ENCODE data around the gene THEMIS.
"Not testable (repeated sequence)": the region's sequence is repeated elsewhere in the genome, so short reads cannot be mapped to it uniquely, and the experiment has no call there.

Gene THEMIS

DNA sequence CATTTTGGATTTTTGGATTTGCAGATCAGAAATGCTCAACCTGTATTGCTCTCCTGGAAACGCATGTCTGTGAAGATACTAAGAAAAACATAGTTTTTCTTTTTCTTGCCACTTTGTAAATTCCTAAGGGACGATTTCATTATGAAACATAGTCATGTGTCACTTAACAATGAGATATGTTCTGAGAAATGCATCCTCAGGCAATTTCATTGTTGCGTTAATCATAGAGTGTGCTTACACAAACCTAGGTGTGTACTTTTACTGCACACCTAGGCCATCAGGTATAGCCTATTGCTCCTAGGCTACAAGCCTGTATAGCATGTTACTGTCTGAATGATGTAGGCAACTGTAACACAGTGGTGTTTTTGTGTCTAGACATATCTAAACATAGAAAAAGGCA, 13.4 kb upstream of the THEMIS start:
- in situ Hi-C loops (cut with HindIII; ENCODE audit: low sequenced_read_pairs), result no loop called here

DNA sequence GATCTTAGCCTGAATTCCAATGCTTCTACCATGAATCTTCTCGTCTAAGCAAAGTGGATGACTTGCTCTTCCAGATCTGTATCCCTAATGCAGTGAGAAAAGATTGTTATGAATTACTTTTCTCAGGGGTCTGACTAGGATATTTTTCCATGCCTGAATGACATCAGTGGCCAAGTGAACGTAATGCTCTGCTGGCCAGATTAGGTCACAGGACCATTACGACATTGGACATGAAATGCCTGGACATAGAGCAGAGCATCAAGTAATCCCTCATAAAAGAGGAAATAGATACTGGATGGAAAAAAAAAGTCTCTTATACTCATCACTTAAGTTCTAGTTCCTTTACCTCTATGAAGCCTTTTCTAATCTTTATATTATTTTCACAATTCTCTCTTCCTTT, 12.1 kb upstream of the THEMIS start:
- in situ Hi-C loops (cut with HindIII; ENCODE audit: low sequenced_read_pairs), result no loop called here

DNA sequence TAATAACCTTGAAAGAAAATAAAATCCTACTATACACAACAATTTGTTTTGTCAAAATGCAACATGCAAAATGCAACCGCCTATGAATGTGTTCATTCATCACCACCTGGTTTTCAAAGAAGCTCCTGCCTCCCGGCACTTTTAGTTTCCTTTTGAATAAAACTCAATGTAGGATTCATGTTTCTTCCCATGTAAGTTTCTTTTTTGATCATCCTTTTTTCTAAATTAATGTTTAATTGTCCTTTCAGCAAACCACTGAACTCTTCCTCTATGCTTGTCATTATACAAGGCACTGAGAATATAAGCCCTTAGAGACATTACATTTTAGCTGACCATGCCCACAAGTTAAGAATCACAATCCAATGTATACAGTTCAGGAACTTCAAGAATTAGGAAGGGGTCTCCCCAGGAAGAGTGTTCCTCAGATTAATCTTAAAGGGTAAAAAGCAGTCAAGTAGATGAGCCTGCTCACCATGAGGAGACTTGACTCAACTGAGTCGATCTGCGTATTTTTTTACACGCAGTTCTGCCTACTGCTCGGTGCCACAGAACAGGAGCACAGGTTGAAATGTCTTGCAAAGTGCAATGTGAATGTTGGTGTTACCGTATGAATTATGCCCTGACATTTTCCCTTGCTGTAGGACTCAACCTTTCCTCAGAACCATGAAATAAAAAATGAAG, 7.2 kb upstream of the THEMIS start:
- in situ Hi-C loops (cut with HindIII; ENCODE audit: low sequenced_read_pairs), result loop anchor here (5.0 kb wide), 1 partner anchor 36 kb away; no protein-coding TSS in a partner anchor

DNA sequence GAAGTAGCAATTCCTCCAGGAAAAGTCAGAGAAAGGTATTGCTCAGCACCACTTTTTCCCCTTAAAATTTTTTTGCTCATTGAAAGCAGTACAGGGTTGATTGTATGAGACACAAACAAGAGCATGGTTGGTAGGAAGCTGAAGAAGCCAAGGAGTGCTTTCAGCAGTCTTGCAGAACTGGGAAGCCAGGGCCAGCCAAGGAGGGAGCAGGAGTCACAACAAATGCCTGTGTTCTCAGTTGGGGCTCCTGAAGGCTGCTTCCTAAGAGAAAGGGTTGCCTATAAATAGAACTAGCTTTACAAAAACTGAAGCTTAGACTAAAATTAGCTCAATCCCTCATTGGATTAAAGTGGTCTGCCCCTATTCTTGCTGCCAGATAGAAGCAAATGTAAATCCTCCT, 3.3 kb upstream of the THEMIS start:
- in situ Hi-C loops (cut with HindIII; ENCODE audit: low sequenced_read_pairs), result no loop called here

DNA sequence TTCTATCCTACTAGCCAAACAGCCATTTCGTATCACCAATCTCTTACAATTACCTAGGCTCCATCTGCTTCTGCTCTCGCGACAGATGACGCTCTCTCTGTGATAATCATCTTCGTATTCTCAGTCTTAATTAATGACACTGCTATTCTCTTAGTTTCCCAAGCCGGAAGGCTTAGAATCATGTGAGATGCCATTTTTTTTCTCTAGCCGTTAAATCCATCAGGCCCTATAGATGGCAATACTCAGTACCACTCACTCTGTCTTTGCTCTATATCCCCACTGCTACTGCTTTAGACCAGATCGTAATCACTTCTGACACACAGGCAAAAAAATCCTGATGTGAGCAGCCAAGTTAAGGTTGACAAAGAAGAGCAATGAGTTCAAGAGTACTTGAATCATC, 2.1 kb upstream of the THEMIS start:
- in situ Hi-C loops (cut with HindIII; ENCODE audit: low sequenced_read_pairs), result no loop called here

DNA sequence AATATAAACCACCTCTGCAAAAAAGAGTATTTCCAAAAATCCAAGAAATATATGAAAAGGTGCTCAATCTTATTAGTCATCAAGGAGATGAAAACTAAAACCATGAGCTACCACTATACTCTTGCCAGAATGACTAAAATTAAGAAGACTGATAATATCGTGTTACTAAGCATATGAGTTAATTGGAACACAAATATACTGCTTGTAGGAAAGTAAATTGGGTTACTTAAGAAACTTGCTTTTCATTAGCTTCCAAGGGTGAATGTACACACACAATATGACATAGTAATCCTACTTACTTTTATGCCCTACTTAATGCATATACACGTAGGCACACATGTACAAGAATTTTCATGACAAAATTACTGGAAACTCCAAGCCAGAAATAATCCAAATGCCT, 3.4 kb downstream of the THEMIS start:
- in situ Hi-C loops (cut with HindIII; ENCODE audit: low sequenced_read_pairs), result no loop called here

DNA sequence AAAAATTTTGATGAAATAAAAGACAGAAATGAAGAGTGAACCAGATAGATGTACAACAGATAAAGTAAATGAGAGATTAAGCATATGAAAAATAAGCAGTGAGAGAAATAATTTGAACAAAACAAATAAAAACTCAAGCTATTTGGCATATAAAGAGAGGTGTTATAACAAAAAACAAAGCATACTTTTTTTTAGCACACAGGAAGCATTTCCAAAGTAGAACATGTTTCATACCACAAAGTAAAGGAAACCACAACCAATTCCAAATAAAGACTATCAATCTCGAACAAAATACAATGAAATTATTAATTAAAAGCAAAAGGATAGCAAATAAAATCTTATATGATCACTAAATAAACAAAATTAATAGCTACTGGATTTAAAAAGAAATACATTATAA, 6.8 kb downstream of the THEMIS start:
- in situ Hi-C loops (cut with HindIII; ENCODE audit: low sequenced_read_pairs), result no loop called here

DNA sequence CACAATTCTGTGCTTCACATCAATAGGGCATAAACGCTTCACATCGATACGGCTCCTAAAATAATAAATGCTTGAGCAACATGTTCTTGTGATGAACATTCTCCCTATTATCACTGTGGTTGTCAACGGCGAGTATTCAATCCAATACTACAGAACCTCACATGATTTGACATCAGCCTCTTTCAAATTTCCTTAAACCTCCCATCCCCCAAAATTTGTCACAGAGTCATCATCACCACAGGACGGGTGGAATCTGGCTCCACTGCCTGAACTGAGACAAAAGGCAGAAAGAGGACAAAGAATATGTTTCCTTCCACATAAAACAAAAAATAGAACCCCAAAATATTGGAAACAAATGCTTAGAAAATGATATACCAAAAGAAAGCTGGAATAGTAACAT, 7.3 kb downstream of the THEMIS start:
- in situ Hi-C loops (cut with HindIII; ENCODE audit: low sequenced_read_pairs), result no loop called here

DNA sequence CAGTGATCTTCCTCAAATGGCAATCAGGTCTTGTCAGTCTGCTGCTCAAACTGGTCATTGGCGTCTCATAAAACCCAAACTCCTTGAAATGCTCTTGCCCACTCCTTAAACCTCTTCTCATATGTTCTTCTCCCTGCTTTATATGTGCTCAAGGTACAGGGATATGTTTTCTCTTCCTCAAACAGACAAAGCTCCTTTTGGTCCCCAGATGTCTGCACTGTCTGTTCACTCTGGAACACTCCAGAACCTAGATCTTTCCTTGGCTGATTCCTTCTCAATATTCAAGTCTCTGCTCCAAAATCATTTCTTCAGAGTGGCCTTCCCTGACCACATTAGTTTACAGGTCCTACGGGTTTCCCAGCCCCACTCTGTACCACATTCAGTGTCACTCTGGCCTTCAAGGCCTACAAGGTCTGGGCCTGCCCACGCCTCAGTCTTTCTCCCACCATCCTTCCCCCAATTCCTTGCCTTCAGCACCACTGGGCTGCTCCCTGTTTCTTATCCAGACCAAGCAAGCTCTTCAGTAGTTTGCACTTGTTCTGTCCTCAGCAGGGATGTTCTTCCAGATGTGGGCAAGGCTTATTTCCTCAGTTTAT, 9.0 kb downstream of the THEMIS start:
- in situ Hi-C loops (cut with HindIII; ENCODE audit: low sequenced_read_pairs), result no loop called here

DNA sequence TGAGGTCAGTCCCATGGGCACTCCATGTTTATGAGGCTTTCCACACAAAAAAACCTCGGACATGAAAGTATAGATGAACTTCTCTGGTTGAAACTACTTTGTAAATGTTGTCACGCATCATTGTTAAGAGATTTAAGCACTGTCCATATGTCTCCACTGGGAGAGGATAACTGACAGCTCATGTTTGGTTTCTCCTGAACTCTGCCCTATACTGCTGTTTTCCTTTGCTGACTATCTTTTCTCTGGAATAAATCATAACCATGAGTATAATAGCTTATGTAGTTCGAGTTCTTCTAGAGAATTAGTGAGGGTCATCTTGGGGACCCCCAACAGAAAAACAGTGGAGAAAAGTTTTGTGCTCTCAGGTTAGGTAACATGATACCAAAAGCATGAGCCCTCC, 14.3 kb downstream of the THEMIS start:
- in situ Hi-C loops (cut with HindIII; ENCODE audit: low sequenced_read_pairs), result no loop called here

DNA sequence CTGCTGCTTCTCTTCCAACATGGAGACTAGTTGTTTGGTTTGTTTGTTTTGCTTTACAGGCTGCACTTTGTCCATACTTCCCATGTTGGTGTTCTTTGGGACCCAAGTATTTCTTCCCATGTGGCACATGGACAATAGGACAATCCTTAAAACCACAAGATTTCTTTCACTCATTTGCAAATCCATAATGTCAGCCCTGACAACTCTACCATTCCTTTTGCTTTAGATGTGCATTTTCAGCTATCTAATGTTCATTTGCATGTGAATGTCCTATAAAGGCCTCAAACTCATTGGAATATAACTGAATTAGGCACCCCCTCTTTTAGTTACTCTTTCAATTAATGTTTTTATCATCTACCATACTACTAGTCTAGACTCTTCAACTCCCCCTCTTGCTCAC, 16.7 kb downstream of the THEMIS start:
- in situ Hi-C loops (cut with HindIII; ENCODE audit: low sequenced_read_pairs), result no loop called here

DNA sequence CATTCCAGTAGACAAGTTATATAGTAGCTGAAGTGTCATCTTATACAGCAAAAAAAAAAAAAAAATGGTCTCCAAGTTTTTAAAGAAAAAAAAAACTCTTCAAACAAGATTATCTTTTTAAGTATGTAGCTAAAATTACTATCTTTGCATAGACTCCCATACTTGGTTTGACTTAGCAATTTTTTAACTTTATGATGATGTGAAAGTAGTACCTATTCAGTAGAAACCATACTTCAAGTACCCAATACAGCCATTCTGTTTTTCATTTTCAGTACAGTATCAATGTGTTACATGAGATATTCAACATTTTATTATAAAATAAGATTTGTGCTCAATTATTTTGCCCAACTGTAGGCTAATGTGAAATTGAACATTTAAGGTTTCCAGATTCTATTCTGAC, 18.9 kb downstream of the THEMIS start:
- in situ Hi-C loops (cut with HindIII; ENCODE audit: low sequenced_read_pairs), result not testable (repeated sequence)

DNA sequence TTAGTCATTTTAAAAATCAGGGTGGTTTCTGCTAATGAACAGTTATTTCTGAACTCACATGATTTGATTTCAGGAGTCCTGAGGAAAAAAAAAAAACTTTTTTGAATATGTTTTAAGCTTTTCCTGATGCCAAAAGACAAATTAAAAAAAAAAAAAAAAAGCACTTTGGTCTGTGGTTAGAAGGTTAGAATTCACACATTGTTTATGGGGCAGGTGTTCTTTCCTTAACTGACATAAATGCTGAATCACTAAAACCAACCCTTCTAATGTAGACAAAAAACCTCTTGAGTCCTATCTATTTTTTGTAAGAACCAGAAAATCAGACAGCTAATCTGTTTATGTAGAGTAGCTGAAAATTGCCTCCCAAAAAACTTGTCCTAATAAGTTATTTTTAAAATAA, 20.4 kb downstream of the THEMIS start:
- in situ Hi-C loops (cut with HindIII; ENCODE audit: low sequenced_read_pairs), result no loop called here

DNA sequence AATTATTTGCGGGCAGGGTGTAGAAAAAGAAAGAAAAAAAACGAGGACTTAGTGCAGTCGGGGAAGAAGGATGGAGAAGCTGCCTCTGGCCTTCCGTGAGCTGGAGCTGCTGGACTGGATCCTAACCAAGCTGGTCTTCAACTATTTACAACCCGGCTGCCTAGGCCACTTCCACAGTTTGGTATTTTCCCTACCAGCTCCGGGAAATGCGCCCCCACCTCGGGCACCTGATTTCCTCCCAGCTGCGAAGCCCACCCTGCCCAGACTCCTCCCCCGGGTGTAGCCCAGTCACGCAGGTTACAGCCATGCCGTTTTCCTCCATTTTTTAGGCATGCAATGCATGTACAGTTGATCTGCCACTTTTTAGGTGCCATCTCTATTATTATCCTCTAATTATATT, 21.2 kb downstream of the THEMIS start:
- in situ Hi-C loops (cut with HindIII; ENCODE audit: low sequenced_read_pairs), result no loop called here

DNA sequence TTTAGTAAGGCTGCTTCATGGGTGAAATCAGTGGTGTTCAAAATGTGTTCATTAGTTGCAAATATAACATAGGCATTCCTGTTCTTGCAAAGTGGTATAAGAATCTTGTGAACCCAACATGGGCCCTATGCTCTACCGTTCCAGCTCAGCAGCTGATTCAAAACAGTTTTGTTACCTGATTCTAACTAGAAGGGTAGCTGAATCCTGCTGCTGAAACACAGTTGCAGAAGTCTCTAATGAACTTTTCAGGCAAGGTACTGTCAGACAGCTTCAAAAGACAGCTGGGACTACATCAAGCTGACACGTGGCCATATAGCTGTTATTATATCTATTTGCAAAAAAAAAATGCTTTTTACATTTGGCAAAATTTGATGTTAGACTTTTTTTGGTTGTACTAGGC, 22.7 kb downstream of the THEMIS start:
- in situ Hi-C loops (cut with HindIII; ENCODE audit: low sequenced_read_pairs), result no loop called here

DNA sequence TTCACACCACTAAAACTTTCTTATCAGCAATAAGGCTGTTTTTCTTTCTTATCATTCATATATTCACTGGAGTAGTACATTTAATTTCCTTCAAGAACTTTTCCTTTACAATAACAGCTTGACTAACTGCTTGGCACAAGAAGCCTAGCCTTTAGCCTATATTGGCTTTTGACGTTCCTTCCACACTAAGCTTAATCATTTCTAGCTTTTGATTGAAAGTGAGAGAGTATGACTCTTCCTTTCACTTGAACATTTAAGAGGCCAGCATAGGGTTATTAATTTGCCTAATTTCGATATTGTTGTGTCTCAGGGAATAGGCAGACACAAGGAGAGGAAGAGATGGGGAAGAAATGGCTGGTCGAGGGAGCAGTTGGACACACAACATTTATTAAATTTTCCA, 23.6 kb downstream of the THEMIS start:
- in situ Hi-C loops (cut with HindIII; ENCODE audit: low sequenced_read_pairs), result no loop called here

DNA sequence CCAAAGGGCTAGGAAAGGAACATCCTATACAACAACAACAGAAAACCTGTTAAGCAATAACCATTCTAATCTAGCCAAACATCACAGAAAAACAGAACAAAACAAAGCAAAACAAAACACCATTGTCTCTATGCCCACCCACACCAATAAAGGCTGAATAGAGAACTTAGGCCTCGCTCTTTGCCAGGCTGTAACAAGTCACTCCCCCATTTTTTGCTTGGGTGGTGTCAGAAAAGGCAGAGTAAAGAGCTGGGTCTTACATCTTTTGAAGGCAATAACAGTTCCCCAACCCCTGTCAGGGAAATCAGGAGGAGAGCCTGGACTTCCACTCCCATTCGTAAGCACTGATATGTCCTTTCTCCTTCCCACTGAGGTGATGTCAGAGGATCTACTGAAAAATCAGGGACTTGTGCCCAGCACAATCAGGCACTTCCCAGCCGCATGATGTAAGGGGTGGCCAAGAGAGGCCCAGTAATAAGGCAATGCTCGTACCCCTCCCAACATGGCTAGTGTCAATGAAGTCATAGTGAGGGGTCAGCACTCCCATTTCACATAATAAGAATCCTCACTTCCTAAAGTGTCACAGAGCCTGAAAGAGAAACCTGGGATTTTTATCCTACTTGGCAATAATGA, 31.0 kb downstream of the THEMIS start:
- in situ Hi-C loops (cut with HindIII; ENCODE audit: low sequenced_read_pairs), result loop anchor here (5.0 to 25.0 kb wide), 3 partner anchors 37 to 867 kb away; no protein-coding TSS in a partner anchor

DNA sequence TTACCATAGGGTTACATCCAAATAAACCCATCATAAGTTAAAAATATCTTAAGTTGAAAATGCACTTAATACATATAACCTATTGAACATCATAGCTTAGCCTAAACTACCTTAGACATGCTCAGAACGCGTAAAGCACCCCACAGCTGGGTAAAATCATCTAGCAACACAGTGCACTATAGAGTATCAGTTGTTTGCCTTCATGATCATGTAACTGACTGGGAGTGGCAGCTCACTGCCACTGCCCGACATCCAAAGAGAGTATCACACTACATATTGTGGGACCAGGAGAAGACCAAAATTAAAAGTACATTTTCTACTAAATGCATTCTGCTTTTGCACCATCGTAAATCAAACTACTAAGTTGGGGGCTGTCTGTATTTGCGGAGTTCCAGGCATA, 31.7 kb downstream of the THEMIS start:
- in situ Hi-C loops (cut with HindIII; ENCODE audit: low sequenced_read_pairs), result loop anchor here (25.0 kb wide), 2 partner anchors 468 to 868 kb away; no protein-coding TSS in a partner anchor

DNA sequence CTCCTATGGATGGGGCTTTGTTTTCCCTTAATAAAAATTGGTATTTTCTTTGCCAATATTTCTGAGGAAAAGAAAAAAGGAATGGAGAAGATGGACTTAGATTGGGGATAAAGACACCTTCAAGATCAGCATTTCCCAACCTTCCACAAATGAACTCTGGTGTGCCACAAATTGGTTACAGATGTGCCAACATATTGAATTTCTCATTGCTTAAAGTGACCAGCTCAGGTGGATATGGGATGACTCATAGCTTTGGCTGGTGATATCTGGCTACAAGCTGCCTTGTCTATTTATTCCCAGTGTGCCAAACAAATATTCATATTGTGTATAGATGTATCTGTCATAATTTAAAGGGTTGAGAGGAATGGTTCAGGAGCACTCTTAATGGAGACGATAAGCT, 32.5 kb downstream of the THEMIS start:
- in situ Hi-C loops (cut with HindIII; ENCODE audit: low sequenced_read_pairs), result loop anchor here (25.0 kb wide), 2 partner anchors 469 to 869 kb away; no protein-coding TSS in a partner anchor

DNA sequence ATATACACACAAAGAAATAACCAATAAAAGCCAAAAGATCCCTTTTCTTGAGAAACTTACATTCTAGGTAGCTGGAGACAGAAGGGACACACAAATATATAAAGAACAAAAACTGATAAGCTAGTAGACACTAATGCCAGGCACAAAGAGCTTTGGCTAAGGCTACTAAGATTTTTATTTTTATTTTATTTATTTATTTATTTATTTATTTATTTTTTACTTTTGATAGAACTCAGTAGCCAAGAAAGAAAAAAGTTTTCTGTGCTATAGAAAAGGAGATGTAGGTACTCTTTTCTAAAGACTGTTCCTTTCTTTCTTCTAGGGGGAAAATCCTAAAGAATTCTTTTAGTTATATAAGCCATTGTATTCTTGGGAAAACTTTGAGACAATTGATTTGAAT, 34.1 kb downstream of the THEMIS start:
- in situ Hi-C loops (cut with HindIII; ENCODE audit: low sequenced_read_pairs), result loop anchor here (25.0 kb wide), 2 partner anchors 471 to 871 kb away; no protein-coding TSS in a partner anchor

DNA sequence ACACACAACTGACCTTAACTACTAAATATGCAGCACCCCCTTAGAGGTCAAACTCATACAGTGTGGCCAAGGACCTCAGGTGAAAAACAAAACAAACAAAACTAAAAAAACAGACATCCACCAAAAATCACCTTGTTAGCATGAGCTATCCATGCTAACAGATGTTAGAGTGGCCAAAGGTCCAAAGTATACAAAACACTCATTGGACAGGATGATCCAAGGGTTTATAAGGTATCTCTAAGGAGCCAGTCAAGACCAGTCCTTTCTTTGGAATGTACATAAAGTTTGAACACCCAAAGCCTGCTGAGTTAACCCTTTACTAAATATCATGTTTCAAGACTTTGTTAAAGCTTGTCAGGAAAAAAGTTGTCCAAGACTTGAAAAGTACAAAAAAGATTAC, 35.8 kb downstream of the THEMIS start:
- in situ Hi-C loops (cut with HindIII; ENCODE audit: low sequenced_read_pairs), result loop anchor here (25.0 kb wide), 2 partner anchors 472 to 872 kb away; no protein-coding TSS in a partner anchor

DNA sequence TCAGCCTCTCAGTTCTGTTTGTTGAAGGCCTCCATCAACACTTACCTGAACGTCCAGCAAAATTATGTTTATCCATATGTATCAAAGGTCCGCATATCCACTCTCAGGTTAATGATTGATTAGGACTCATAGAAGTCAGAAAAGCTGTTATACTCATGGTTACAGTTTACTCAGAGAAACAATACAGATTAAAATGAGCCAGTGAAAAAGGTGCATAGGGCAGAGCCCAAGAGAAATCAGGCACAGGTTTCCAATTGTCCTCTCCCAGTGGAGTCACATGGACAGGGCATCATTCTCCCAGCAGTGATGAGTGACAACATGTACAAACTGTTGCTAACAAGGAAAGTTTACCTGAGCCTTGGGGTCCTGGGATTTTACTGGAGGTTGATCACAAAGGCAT, 36.2 kb downstream of the THEMIS start:
- in situ Hi-C loops (cut with HindIII; ENCODE audit: low sequenced_read_pairs), result loop anchor here (25.0 kb wide), 2 partner anchors 473 to 873 kb away; no protein-coding TSS in a partner anchor
